RKO (cell line): ENCODE measurements around the gene ZFYVE9.
"Not testable (repeated sequence)": the region's sequence is repeated elsewhere in the genome, so short reads cannot be mapped to it uniquely, and the experiment has no call there.

ENCODE experiments used
- DNase-seq: peaks from one replicate; pipeline ENCODE4 v3.0.0-alpha.2; 2016; ENCODE audit warnings: low spot score

ZFYVE9 gene

GRCh38 chr1:52145137-52145536 lies 3.2 kb downstream of the ZFYVE9 start:
- DNase-seq, result no peak

DNA sequence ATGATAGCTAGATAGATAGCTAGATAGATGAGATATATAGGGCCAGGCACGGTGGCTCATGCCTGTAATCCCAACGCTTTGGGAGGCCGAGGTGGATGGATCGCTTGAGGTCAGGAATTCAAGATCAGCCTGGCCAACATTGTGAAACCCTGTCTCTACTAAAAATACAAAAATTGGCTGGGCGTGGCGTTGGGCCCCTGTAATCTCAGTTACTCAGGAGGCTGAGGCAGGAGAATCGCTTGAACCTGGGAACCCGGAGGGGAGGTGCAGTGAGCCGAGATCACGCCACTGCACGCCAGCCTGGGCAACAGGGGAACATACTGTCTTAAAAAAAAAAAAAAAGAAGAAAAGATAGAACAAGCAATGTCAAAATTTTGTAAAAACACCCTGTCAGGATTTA lies 8.6 kb downstream of the ZFYVE9 start:
- not testable (repeated sequence) for DNase-seq

GRCh38 chr1:52150946-52151345 lies 9.1 kb downstream of the ZFYVE9 start:
- no peak for DNase-seq

GRCh38 chr1:52152572-52152971 lies 10.7 kb downstream of the ZFYVE9 start:
- DNase-seq, result no peak

- DNase-seq, result no peak
These were observed 11.1 kb downstream of the ZFYVE9 start for GRCh38 chr1:52153010-52153409.

GRCh38 chr1:52153898-52154297 lies 12.0 kb downstream of the ZFYVE9 start:
- no peak for DNase-seq

- DNase-seq, result no peak
These were observed 14.6 kb downstream of the ZFYVE9 start for GRCh38 chr1:52156460-52156859.

DNA sequence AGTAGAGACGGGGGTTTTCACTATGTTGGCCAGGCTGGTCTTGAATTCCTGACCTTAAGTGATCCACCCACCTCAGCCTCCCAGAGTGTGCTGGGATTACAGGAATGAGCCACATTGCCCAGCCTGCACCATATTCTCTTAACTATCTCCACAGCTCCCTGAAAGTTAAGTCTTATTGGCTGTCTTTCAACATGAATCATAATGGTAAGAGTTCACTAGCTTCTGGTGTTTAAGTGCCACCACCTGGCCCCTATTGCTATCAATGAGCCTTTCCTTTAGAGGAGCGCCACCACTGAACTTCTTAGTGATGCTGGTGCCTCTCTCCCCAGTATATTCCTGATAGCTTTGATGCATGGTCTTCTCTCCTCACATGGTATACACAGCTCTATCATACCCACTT lies 15.7 kb downstream of the ZFYVE9 start:
- peak; percentile 40 for DNase-seq

DNA sequence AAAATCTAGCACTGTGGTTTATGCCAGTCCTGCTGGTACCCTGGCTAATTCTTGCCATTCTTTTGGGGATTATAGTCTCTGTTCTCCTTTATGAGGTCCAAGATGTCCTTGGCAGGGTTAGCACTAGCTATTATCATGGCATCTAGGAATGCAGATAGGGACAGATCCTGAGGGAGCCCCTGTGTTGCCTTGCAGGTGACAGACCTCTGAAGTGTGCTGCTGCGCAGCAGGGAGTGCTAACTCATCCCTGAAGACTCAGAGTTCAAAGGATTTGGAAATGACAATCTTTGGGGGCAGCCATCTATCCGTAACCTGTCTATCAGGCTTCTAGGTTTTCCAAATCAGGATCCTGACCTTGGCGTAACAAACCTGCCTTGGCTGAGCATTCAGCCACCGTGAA lies 16.3 kb downstream of the ZFYVE9 start:
- DNase-seq, result no peak

GRCh38 chr1:52159033-52159789 lies 17.3 kb downstream of the ZFYVE9 start:
- DNase-seq, result no peak

DNA sequence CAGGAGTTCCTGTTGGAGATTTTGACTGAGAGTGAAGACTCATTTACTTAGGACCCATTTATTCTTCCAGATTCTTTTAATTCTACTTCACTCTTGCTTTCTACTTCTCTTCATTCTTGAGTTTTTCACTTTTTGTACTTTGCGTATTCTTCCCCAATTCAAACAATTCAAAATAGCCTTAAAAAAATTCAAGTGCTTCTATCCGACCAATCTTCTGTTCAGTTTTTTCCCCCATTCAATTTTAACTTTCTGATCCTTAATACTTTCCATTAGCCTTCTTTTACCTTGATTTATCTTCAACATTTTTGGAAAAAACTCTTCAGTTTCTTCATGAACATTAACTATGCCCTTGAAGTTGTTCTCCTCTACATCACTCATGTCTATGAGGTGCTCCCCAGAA lies 21.1 kb downstream of the ZFYVE9 start:
- DNase-seq, result no peak

- no peak for DNase-seq
These were observed 22.7 kb downstream of the ZFYVE9 start for GRCh38 chr1:52164604-52165003.

GRCh38 chr1:52166996-52167753 lies 25.3 kb downstream of the ZFYVE9 start:
- no peak for DNase-seq

DNA sequence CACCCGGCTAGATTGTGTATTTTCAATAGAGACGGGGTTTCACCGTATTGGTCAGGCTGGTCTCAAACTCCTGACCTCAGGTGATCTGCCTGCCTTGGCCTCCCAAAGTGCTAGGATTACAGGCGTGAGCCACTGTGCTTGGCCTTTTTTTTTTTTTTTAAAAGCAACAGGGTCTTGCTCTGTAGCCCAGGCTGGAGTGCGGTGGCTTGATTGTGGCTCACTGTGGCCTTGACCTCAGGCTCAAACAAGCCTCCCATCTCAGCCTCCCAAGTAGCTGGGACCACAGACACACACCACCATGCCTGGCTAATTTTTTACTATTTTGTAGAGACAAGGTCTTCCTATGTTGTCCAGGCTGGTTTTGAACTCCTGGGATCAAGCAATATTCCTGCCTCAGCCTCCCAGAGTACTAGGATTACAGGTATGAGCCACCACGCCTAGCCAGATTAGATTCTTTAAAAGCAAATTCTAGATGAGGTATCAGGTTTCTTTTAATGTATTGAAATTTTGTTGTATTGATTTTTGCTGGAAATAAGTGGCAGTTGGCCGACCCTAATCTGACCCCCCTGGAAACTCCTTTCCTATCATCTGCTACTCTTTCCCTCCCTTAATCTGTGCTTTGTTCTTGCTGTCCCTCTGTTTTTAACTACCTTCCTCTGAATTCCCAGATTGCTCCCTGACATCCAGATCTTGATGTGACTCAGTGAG lies 26.6 kb downstream of the ZFYVE9 start:
- no peak for DNase-seq

GRCh38 chr1:52171149-52171548 lies 29.3 kb downstream of the ZFYVE9 start:
- DNase-seq, result not testable (repeated sequence)

DNA sequence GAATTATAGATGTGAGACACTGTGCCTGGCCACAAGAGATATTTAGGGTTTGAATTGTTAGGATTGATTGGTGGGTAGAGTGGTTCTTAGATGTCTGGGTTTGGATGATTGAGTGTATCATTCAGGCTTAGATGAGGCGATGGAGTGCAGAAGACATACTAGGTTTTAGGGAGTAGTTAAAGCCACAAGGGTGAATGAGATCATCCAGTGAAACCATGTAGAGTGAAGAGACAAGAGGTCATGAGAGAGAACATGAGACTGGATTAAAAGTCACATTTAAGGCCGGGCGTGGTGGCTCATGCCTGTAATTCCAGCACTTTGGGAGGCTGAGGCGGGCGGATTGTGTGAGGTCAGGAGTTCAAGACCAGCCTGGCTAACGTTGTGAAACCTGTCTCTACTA lies 37.2 kb downstream of the ZFYVE9 start:
- DNase-seq, result no peak

DNA sequence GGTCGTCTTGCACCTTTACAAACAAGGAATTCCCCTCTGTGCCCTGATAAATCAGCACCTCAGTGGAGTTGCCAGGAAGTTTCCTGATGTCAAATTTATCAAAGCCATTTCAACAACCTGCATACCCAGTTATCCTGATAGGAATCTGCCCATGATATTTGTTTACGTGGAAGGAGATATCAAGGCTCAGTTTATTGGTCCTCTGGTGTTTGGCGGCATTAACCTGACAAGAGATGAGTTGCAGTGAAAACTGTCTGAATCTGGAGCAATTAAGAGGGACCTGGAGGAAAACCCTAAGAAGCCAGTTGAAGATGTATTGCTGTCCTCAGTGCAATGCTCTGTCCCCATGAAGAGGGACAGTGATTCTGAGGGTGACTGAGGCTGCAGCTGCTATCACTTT lies 38.3 kb downstream of the ZFYVE9 start:
- DNase-seq, result no peak

DNA sequence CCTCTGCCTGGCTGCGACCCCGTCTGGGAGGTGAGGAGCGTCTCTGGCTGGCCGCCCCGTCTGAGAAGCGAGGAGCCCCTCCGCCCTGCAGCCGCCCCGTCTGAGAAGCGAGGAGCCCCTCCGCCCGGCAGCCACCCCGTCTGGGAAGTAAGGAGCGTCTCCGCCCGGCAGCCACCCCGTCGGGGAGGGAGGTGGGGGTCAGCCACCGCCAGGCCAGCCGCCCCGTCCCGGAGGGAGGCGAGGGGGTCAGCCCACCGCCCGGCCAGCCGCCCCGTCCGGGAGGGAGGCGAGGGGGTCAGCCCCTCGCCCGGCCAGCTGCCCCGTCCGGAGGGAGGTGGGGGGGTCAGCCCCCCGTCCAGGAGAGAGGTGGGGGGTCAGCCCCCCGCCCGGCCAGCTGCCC lies 39.9 kb downstream of the ZFYVE9 start:
- DNase-seq, result not testable (repeated sequence)

DNA sequence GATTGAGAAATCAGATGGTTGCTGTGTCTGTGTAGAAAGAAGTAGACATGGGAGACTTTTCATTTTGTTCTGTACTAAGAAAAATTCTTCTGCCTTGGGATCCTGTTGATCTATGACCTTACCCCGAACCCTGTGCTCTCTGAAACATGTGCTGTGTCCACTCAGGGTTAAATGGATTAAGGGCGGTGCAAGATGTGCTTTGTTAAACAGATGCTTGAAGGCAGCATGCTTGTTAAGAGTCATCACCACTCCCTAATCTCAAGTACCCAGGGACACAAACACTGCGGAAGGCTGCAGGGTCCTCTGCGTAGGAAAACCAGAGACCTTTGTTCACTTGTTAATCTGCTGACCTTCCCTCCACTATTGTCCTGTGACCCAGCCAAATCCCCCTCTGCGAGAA lies 40.4 kb downstream of the ZFYVE9 start:
- DNase-seq, result not testable (repeated sequence)

DNA sequence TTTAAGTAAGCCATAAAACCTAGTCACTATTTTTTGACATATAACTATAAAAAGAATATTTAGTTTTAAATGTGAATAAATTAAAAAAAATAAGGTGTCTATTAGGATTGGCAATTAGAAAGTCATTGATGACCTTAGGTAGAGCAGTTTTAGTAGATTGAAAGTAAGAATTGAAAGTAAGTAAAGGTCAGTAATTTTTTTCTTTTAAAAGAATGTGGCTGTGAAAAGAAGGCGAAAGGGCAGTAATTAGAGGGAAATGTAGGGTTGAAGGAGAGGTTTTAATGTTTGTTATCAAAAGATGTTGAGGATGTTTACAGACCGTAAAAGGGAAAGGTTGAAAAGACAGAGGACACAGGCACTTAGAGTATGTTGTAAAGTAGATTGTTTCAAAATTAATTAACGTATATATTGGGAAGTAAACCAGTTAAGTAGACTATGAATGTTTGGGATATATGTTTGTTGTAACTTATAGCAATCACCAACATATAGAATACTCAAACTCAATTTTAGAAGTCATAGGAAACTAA lies 41.0 kb downstream of the ZFYVE9 start:
- DNase-seq, result no peak

DNA sequence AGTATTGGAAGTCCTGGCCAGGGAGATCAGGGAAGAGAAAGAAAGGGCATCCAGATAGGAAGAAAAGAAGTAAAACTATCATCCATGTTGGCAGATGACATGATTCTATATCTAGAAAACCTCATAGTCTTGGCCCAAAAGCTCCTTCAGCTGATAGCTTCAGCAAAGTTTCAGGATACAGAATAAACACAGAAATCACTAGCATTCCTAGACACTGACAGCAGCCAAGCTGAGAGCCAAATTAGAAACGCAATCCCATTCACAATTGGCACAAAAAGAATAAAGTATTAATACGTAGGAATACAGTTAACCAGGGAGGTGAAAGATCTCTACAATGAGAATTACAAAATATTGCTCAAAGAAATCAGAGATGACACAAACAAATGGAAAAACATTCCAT lies 44.6 kb downstream of the ZFYVE9 start:
- no peak for DNase-seq

DNA sequence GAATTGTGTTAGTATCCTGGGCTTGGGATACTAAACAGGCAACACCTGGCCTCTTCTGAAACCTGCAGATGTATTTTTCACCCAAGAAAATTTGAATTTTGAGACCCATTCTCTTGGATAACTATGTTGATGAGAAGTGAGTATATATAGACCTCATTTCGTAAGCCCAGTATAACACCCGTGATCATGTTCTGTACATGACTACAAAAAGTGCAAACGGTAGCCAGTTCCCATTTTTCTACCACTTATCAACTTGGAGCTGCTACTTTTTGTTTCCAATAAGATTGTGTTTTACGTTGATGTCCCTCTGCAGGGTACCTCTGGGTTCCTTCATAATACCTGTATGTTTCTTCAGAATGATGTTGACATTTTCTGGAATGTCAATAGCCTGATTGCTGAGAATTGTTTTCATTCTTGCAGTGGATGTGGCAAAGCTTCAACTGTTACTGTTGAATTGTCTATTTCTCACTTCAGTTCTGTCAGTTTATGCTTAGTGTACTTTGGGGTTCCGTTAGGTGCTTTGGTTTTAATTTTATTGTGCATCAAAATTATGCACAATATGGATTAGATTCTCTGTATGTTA lies 48.1 kb downstream of the ZFYVE9 start:
- no peak for DNase-seq
